Measurements from ENCODE around the gene RMDN2. TPM values are rescaled to one million over a fixed set of nuclear protein-coding genes. Genes with fewer than 3 reads are reported as not detected.

RMDN2 gene
- total RNA-seq, 1 donor from 2014 or later: 21.9 TPM

Other genes with a start within 250 kb of the RMDN2 start
- gene CYP1B1, start 150.9 kb downstream of the RMDN2 start, total RNA-seq: 67.0 TPM